H9 (cell line): ENCODE data around the gene DPP6. TPM values are rescaled to one million over a fixed set of nuclear protein-coding genes. Genes with fewer than 3 reads are reported as not detected.

ENCODE experiments used
- DNase-seq: peaks from one replicate; pipeline ENCODE4 v3.0.0-alpha.2; 2017
- H2AFZ ChIP-seq: one replicate; pipeline ENCODE4 v1.6.1; 2013; ENCODE audit warnings: mild to moderate bottlenecking, low read length, control low read depth, moderate library complexity
- H2AK5ac ChIP-seq: 2 replicates; pipeline ENCODE4 v1.6.1; 2013; ENCODE audit warnings: low read length, control low read depth, mixed read lengths; ENCODE audit not compliant: insufficient read length
- H2BK120ac ChIP-seq: one replicate; pipeline ENCODE4 v1.6.1; 2013; ENCODE audit warnings: low read depth, mild to moderate bottlenecking, low read length, control low read depth, inconsistent platforms; ENCODE audit not compliant: poor library complexity, severe bottlenecking
- H2BK12ac ChIP-seq: 2 replicates; pipeline ENCODE4 v1.6.1; 2013; ENCODE audit warnings: low read length, control low read depth, mixed read lengths, low read depth; ENCODE audit not compliant: insufficient read length
- H2BK15ac ChIP-seq: 2 replicates; pipeline ENCODE4 v1.6.1; 2013; ENCODE audit warnings: low read depth, low read length, control low read depth
- H2BK20ac ChIP-seq: one replicate; pipeline ENCODE4 v1.6.1; 2013; ENCODE audit warnings: low read depth, mild to moderate bottlenecking, low read length, control low read depth, inconsistent platforms; ENCODE audit not compliant: poor library complexity, severe bottlenecking
- H2BK5ac ChIP-seq: 2 replicates; pipeline ENCODE4 v1.6.1; 2013; ENCODE audit warnings: low read length, control low read depth, mixed read lengths; ENCODE audit not compliant: insufficient read length
- H3K14ac ChIP-seq: 2 replicates; pipeline ENCODE4 v1.6.1; 2013; ENCODE audit warnings: low read length, control low read depth; ENCODE audit not compliant: insufficient read depth
- H3K18ac ChIP-seq: 2 replicates; pipeline ENCODE4 v1.6.1; 2013; ENCODE audit warnings: low read depth, mild to moderate bottlenecking, mixed read lengths, low read length, control low read depth; ENCODE audit not compliant: insufficient read length
- H3K23ac ChIP-seq: 2 replicates; pipeline ENCODE4 v1.6.1; 2013; ENCODE audit warnings: low read length, control low read depth, mixed read lengths, low read depth; ENCODE audit not compliant: insufficient read length
- H3K23me2 ChIP-seq: 2 replicates; pipeline ENCODE4 v1.6.1; 2013; ENCODE audit warnings: low read depth, mild to moderate bottlenecking, mixed read lengths, low read length, control low read depth; ENCODE audit not compliant: insufficient read length, poor library complexity, severe bottlenecking
- H3K27ac ChIP-seq: 2 replicates; pipeline ENCODE4 v1.5.1; 2013; ENCODE audit warnings: low read length, control low read depth, mixed read lengths, low read depth; ENCODE audit not compliant: insufficient read length
- H3K27me3 ChIP-seq: 2 replicates; pipeline ENCODE4 v1.6.1; 2013; ENCODE audit warnings: low read length, control low read depth, inconsistent platforms; ENCODE audit not compliant: insufficient read depth
- H3K4ac ChIP-seq: 2 replicates; pipeline ENCODE4 v1.6.1; 2013; ENCODE audit warnings: low read depth, mild to moderate bottlenecking, control low read depth, inconsistent platforms, low read length, moderate library complexity
- H3K4me1 ChIP-seq: 2 replicates; pipeline ENCODE4 v1.6.1; 2013; ENCODE audit warnings: low read length, control low read depth, inconsistent platforms; ENCODE audit not compliant: insufficient read depth
- H3K4me2 ChIP-seq: 2 replicates; pipeline ENCODE4 v1.6.1; 2013; ENCODE audit warnings: low read length, control low read depth, mixed read lengths; ENCODE audit not compliant: insufficient read length, insufficient read depth
- H3K56ac ChIP-seq: 2 replicates; pipeline ENCODE4 v1.6.1; 2013; ENCODE audit warnings: low read depth, mild to moderate bottlenecking, mixed read lengths, low read length, control low read depth; ENCODE audit not compliant: insufficient read length
- H3K79me1 ChIP-seq: 2 replicates; pipeline ENCODE4 v1.6.1; 2013; ENCODE audit warnings: low read depth, mild to moderate bottlenecking, moderate library complexity, low read length, control low read depth, inconsistent platforms; ENCODE audit not compliant: insufficient read depth, poor library complexity, severe bottlenecking
- H3K79me2 ChIP-seq: 2 replicates; pipeline ENCODE4 v1.6.1; 2013; ENCODE audit warnings: low read length, control low read depth, inconsistent platforms; ENCODE audit not compliant: insufficient read depth
- H3K9ac ChIP-seq: 2 replicates; pipeline ENCODE4 v1.6.1; 2013; ENCODE audit warnings: low read length, control low read depth, mixed read lengths; ENCODE audit not compliant: insufficient read length; ENCODE audit errors: extremely low read depth
- H3K9me3 ChIP-seq: one replicate; pipeline ENCODE4 v1.6.1; 2013; ENCODE audit warnings: low read depth, low read length, inconsistent platforms; ENCODE audit not compliant: control insufficient read depth
- H3T11ph ChIP-seq: one replicate; pipeline ENCODE4 v1.6.1; 2013; ENCODE audit warnings: mild to moderate bottlenecking, low read length, control low read depth, inconsistent platforms
- H4K20me1 ChIP-seq: one replicate; pipeline ENCODE4 v1.6.1; 2013; ENCODE audit not compliant: control insufficient read depth, insufficient read length, insufficient read depth
- H4K5ac ChIP-seq: 2 replicates; pipeline ENCODE4 v1.6.1; 2013; ENCODE audit warnings: low read depth, mild to moderate bottlenecking, mixed read lengths, low read length, control low read depth; ENCODE audit not compliant: insufficient read length
- H4K8ac ChIP-seq: replicated peaks from 2 replicates; pipeline ENCODE4 v1.6.1; 2013; ENCODE audit warnings: low read length, control low read depth, mixed read lengths, low read depth; ENCODE audit not compliant: insufficient read length
- H4K91ac ChIP-seq: 2 replicates; pipeline ENCODE4 v1.6.1; 2013; ENCODE audit warnings: low read depth, mild to moderate bottlenecking, moderate library complexity, mixed read lengths, low read length, control low read depth; ENCODE audit not compliant: insufficient read length
- H3K27ac Mint-ChIP-seq, 3 experiments: 2 replicates in 2 of 3; 3 replicates in 1 of 3; pipeline ENCODE4 v1.8.0; 2020 to 2021; ENCODE audit warnings: mixed read lengths in 3 of 3, mild to moderate bottlenecking in 1 of 3, moderate library complexity in 1 of 3
- H3K27me3 Mint-ChIP-seq: 2 replicates; pipeline ENCODE4 v1.8.0; 2021; ENCODE audit warnings: low read depth, mild to moderate bottlenecking, moderate library complexity, mixed read lengths
- H3K36me3 Mint-ChIP-seq, 3 experiments: 2 replicates in 2 of 3; 3 replicates in 1 of 3; pipeline ENCODE4 v1.8.0; 2020 to 2021; ENCODE audit warnings: low read depth in 3 of 3, mixed read lengths in 3 of 3; ENCODE audit not compliant: insufficient read depth in 1 of 3
- H3K4me1 Mint-ChIP-seq, 2 experiments: 2 replicates each; pipeline ENCODE4 v1.8.0; 2020; ENCODE audit warnings: mixed read lengths in 2 of 2
- H3K4me3 Mint-ChIP-seq, 2 experiments: 2 replicates in 1 of 2; 3 replicates in 1 of 2; pipeline ENCODE4 v1.8.0; 2020 to 2021; ENCODE audit warnings: mild to moderate bottlenecking in 2 of 2, mixed read lengths in 2 of 2, moderate library complexity in 1 of 2
- H3K9me3 Mint-ChIP-seq, 2 experiments: 2 replicates in 1 of 2; 3 replicates in 1 of 2; pipeline ENCODE4 v1.8.0; 2020; ENCODE audit warnings: mild to moderate bottlenecking in 2 of 2, mixed read lengths in 2 of 2, moderate library complexity in 1 of 2
- CTCF ChIP-seq: fragments of 200-600 bp; sonication (generic); conservative IDR thresholded peaks from 3 replicates; pipeline ENCODE4 v1.8.0; 2021; ENCODE audit warnings: antibody characterized with exemption, mild to moderate bottlenecking
- WGBS: extraction: QIAGEN DNeasy Blood & Tissue Kit; methylation state at CpG from one replicate; pipeline ENCODE4 v1.1.7; 2013; ENCODE audit warnings: missing lambda C conversion rate, low lambda C conversion rate, mixed read lengths; ENCODE audit not compliant: insufficient read length; ENCODE audit errors: extremely low coverage; 5-methylcytosine and 5-hydroxymethylcytosine counted together
- total RNA-seq: library from RNA; stranded (reverse); gene quantifications from 2 replicates; pipeline ENCODE4 v1.2.1, GENCODE V29; 2021

DPP6 gene
- total RNA-seq, 1 experiment from 2014 or later = 4.5 TPM

GRCh38 chr7:154682003-154682402 is 629.8 kb downstream of the DPP6 start:
- Histone ChIP-seq H3K79me1 (no peaks in the 10 kb centered on the region), H3K27ac (no peak overlapping the region), H4K5ac (no peak overlapping the region), H3K9ac (no peak overlapping the region), H3K4me2 (no peak overlapping the region), H2BK15ac (no peak overlapping the region), H4K91ac (no peak overlapping the region), H3K9me3 (no peaks in the 10 kb centered on the region), H3K4ac (no peak overlapping the region), H3T11ph (no peak overlapping the region), H2BK20ac (no peak overlapping the region), H3K4me1 (no peaks in the 10 kb centered on the region), H2BK12ac (no peak overlapping the region), H3K23me2 (no peaks in the 10 kb centered on the region), H3K27me3 (no peaks in the 10 kb centered on the region), H3K56ac (no peak overlapping the region), H3K79me2 (no peaks in the 10 kb centered on the region), H3K18ac (no peak overlapping the region), H4K8ac (no peak overlapping the region), H3K14ac (no peak overlapping the region), H2AK5ac (no peak overlapping the region), H4K20me1 (no peaks in the 10 kb centered on the region), H2BK120ac (no peak overlapping the region), H2BK5ac (no peak overlapping the region), H3K23ac (no peak overlapping the region), H2AFZ (no peak overlapping the region)
- WGBS = no CpG with 5 or more reads among the region's 5 CpGs
- Mint-ChIP-seq H3K27ac (no peak overlapping the region), H3K4me3 (no peak overlapping the region), H3K9me3 (no peaks in the 10 kb centered on the region), H3K27me3 (no peaks in the 10 kb centered on the region), H3K4me1 (peaks cover 10 to 13% of the 10 kb centered on the region in 2 experiments), H3K36me3 (peaks cover 0 to 2% (median 0%) of the 10 kb centered on the region in 3 experiments; a peak in 2 of 7 replicates)
- no peak for TF ChIP-seq CTCF
- no peak for DNase-seq
